Astrocyte (in vitro differentiated cells and primary cell): Measurements from ENCODE around the gene NT5C1B.

Experiments used
- CTCF ChIP-seq: IDR thresholded peaks from 2 replicates; pipeline ENCODE4 v1.5.1; 2011; ENCODE audit warnings: low read depth, mild to moderate bottlenecking, inconsistent platforms, low read length, moderate library complexity; ENCODE audit not compliant: insufficient read depth
- EZH2 ChIP-seq: IDR thresholded peaks from 2 replicates; pipeline ENCODE4 v1.6.1; 2012; ENCODE audit warnings: mild to moderate bottlenecking, low read length, inconsistent platforms; ENCODE audit not compliant: insufficient read depth

GRCh38 chr2:18630101-18630500 is 40.7 kb upstream of the NT5C1B start:
- no peak for TF ChIP-seq CTCF
- no peak for TF ChIP-seq EZH2
